OCI-LY7 (cell line): ENCODE measurements around the gene CLCN5. TPM values are rescaled to one million over a fixed set of nuclear protein-coding genes. Genes with fewer than 3 reads are reported as not detected.

ENCODE experiments used
- BruUV-seq: library from RNA; stranded (reverse); fragments of 400-500 nt; replicated peaks from 2 replicates; lab custom pipeline; 2021; lab: Mats Ljungman, UMichigan
- CTCF ChIA-PET: fragments of 300-600 bp; sonication (Branson Sonifier 250); formaldehyde crosslinking; loops from one replicate; lab custom pipeline; 2022; ENCODE audit warnings: antibody characterized with exemption; ENCODE audit not compliant: unreplicated experiment; lab: Charles Lee
- POLR2A ChIA-PET: fragments of 300-600 bp; sonication (Branson Sonifier 250); formaldehyde crosslinking; loops from one replicate; lab custom pipeline; 2022; ENCODE audit warnings: antibody characterized with exemption; lab: Charles Lee
- DNase-seq: peaks from one replicate; pipeline ENCODE4 v3.0.0-alpha.2; 2015; ENCODE audit warnings: low spot score
- H2AFZ ChIP-seq: fragments of 200-600 bp; sonication (generic), shearing (Covaris generic); 2 replicates; pipeline ENCODE4 v1.6.1; 2014; ENCODE audit warnings: mild to moderate bottlenecking, antibody characterized with exemption, low read length, moderate library complexity
- H3K27ac ChIP-seq: fragments of 200-600 bp; sonication (generic); 2 replicates; pipeline ENCODE4 v1.5.1; 2014; ENCODE audit warnings: mixed run types, low read depth, mild to moderate bottlenecking, moderate library complexity, low read length, inconsistent platforms; ENCODE audit not compliant: poor library complexity, severe bottlenecking
- H3K36me3 ChIP-seq: fragments of 200-600 bp; sonication (generic); 2 replicates; pipeline ENCODE4 v1.6.1; 2014; ENCODE audit warnings: mild to moderate bottlenecking, antibody characterized with exemption, low read length, moderate library complexity, mixed read lengths; ENCODE audit not compliant: insufficient read depth
- H3K4me1 ChIP-seq: fragments of 200-600 bp; sonication (generic); 2 replicates; pipeline ENCODE4 v1.5.1; 2014; ENCODE audit warnings: mild to moderate bottlenecking, low read length; ENCODE audit not compliant: insufficient read depth, poor library complexity, severe bottlenecking
- H3K4me2 ChIP-seq: fragments of 200-600 bp; sonication (generic); 2 replicates; pipeline ENCODE4 v1.6.1; 2014; ENCODE audit warnings: mild to moderate bottlenecking, low read length
- H3K4me3 ChIP-seq: fragments of 200-600 bp; sonication (generic); 2 replicates; pipeline ENCODE4 v1.5.1; 2014; ENCODE audit warnings: mild to moderate bottlenecking, low read depth, low read length; ENCODE audit not compliant: poor library complexity, severe bottlenecking
- H3K79me2 ChIP-seq: fragments of 200-600 bp; sonication (generic); 2 replicates; pipeline ENCODE4 v1.6.1; 2016; ENCODE audit warnings: low read depth, mild to moderate bottlenecking, low read length, moderate library complexity, mixed read lengths; ENCODE audit not compliant: insufficient read depth
- H3K9me2 ChIP-seq: fragments of 200-600 bp; sonication (generic); 2 replicates; pipeline ENCODE4 v1.6.1; 2016; ENCODE audit warnings: mild to moderate bottlenecking, low read length, mixed read lengths; ENCODE audit not compliant: insufficient read depth
- H3K9me3 ChIP-seq: fragments of 200-600 bp; sonication (generic); 2 replicates; pipeline ENCODE4 v1.6.1; 2014; ENCODE audit warnings: mild to moderate bottlenecking, mixed run types, low read length, mixed read lengths
- H4K20me1 ChIP-seq: fragments of 200-600 bp; sonication (generic); 2 replicates; pipeline ENCODE4 v1.6.1; 2014; ENCODE audit warnings: mild to moderate bottlenecking, antibody characterized with exemption, low read length, moderate library complexity, mixed read lengths; ENCODE audit not compliant: insufficient read depth
- EZH2phosphoT487 ChIP-seq: fragments of 200-600 bp; sonication (generic); IDR thresholded peaks from 2 replicates; pipeline ENCODE4 v1.6.1; 2018; ENCODE audit warnings: low read depth, borderline replicate concordance, mild to moderate bottlenecking, mixed run types, antibody characterized with exemption, low read length, moderate library complexity, mixed read lengths
- intact Hi-C: fragments of 100-400 bp; cut with micrococcal nuclease; formaldehyde crosslinking; loops from one replicate; pipeline ENCODE4 v1.10.0; 2022; ENCODE audit not compliant: unreplicated experiment
- total RNA-seq, 2 experiments: library from RNA; depleted of rRNA in 1 of 2; stranded (reverse); fragments of >200 nt in 1 of 2; shearing (Covaris generic) in 1 of 2; gene quantifications; 2 replicates each; pipeline ENCODE4 v1.2.3, GENCODE V29; 2014 to 2022
- TF ChIP-seq, protein P1 (sequence below): fragments of 200-600 bp; sonication (generic); conservative IDR thresholded peaks from 2 replicates; pipeline ENCODE4 v1.5.1; 2014; ENCODE audit warnings: mild to moderate bottlenecking, antibody characterized with exemption, low read length, moderate library complexity, mixed read lengths

The CLCN5 gene
- total RNA-seq, 2 experiments from 2014 or later, result 4.1 to 5.3 TPM

GRCh38 chrX:50068893-50069292, 146.5 kb downstream of the CLCN5 start:
- H3K36me3 ChIP-seq, result no peaks in the 10 kb centered on the region
- intact Hi-C loops, result no loop called here
- H4K20me1 ChIP-seq, result no peaks in the 10 kb centered on the region
- no peak for TF ChIP-seq EZH2phosphoT487
- TF ChIP-seq, protein P1, sequence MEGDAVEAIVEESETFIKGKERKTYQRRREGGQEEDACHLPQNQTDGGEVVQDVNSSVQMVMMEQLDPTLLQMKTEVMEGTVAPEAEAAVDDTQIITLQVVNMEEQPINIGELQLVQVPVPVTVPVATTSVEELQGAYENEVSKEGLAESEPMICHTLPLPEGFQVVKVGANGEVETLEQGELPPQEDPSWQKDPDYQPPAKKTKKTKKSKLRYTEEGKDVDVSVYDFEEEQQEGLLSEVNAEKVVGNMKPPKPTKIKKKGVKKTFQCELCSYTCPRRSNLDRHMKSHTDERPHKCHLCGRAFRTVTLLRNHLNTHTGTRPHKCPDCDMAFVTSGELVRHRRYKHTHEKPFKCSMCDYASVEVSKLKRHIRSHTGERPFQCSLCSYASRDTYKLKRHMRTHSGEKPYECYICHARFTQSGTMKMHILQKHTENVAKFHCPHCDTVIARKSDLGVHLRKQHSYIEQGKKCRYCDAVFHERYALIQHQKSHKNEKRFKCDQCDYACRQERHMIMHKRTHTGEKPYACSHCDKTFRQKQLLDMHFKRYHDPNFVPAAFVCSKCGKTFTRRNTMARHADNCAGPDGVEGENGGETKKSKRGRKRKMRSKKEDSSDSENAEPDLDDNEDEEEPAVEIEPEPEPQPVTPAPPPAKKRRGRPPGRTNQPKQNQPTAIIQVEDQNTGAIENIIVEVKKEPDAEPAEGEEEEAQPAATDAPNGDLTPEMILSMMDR, result no peak
- no peak overlapping the region for H2AFZ ChIP-seq
- no TSS peak for BruUV-seq
- no peaks in the 10 kb centered on the region for H3K9me2 ChIP-seq
- ChIA-PET CTCF (no interaction called here), POLR2A (no interaction called here)
- no peaks in the 10 kb centered on the region for H3K4me1 ChIP-seq
- no peak overlapping the region for H3K27ac ChIP-seq
- H3K79me2 ChIP-seq, result no peaks in the 10 kb centered on the region
- no peaks in the 10 kb centered on the region for H3K9me3 ChIP-seq
- no peak overlapping the region for H3K4me3 ChIP-seq
- DNase-seq, result no peak
- no peak overlapping the region for H3K4me2 ChIP-seq

DNA sequence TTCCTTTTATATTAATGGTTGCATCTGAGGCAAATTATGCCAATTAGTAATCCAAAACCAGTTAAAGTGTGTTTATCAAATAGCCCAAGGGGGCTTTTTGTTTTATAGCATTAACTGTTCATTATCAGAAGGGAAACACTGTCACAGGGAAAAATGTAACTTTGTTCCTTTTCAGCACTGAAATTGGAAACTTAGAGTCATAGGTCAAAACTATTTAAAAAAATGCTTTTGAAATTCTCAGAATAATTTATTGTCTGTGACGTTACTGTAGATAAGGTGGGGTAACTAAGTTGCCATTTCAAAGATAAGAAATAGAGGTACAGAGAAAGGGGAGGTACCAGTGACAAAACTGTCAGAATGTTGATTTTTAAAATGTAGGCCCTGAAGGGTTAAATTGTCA, 149.1 kb downstream of the CLCN5 start:
- BruUV-seq, result no TSS peak
- Histone ChIP-seq H3K36me3 (no peaks in the 10 kb centered on the region), H3K9me3 (no peaks in the 10 kb centered on the region), H3K27ac (no peak overlapping the region), H3K9me2 (no peaks in the 10 kb centered on the region), H2AFZ (no peak overlapping the region), H4K20me1 (no peaks in the 10 kb centered on the region), H3K4me1 (no peaks in the 10 kb centered on the region), H3K79me2 (no peaks in the 10 kb centered on the region), H3K4me3 (no peak overlapping the region), H3K4me2 (no peak overlapping the region)
- intact Hi-C loops, result no loop called here
- ChIA-PET CTCF (no interaction called here), POLR2A (no interaction called here)
- no peak for DNase-seq
- no peak for TF ChIP-seq EZH2phosphoT487
- TF ChIP-seq, protein P1, result no peak

- H3K9me3 ChIP-seq, result no peaks in the 10 kb centered on the region
- H3K4me2 ChIP-seq, result no peak overlapping the region
- no peaks in the 10 kb centered on the region for H3K4me1 ChIP-seq
- intact Hi-C loops, result no loop called here
- no peak overlapping the region for H3K4me3 ChIP-seq
- no peak overlapping the region for H3K27ac ChIP-seq
- no peaks in the 10 kb centered on the region for H3K9me2 ChIP-seq
- H3K79me2 ChIP-seq, result no peaks in the 10 kb centered on the region
- TF ChIP-seq, protein P1, result no peak
- TF ChIP-seq EZH2phosphoT487, result no peak
- no TSS peak for BruUV-seq
- POLR2A ChIA-PET, result no interaction called here
- no peak overlapping the region for H2AFZ ChIP-seq
- no peak for DNase-seq
- no peaks in the 10 kb centered on the region for H3K36me3 ChIP-seq
- no peaks in the 10 kb centered on the region for H4K20me1 ChIP-seq
- CTCF ChIA-PET, result no interaction called here
Measured at GRCh38 chrX:50072110-50072509, 149.7 kb downstream of the CLCN5 start.
